IPS-NIHi11 (cell line): Measurements from ENCODE around the gene PRR27.
A peak's percentile ranks its signal among the peaks of the same experiment; 100 is the strongest.
"Not testable (repeated sequence)": the region's sequence is repeated elsewhere in the genome, so short reads cannot be mapped to it uniquely, and the experiment has no call there.

ENCODE experiments used
- DNase-seq: peaks from one replicate; pipeline ENCODE4 v3.0.0; 2012; ENCODE audit warnings: mixed read lengths, low spot score

PRR27 gene

GRCh38 chr4:70197842-70198241, 43.8 kb downstream of the PRR27 start:
- peak; percentile 12 for DNase-seq

DNA sequence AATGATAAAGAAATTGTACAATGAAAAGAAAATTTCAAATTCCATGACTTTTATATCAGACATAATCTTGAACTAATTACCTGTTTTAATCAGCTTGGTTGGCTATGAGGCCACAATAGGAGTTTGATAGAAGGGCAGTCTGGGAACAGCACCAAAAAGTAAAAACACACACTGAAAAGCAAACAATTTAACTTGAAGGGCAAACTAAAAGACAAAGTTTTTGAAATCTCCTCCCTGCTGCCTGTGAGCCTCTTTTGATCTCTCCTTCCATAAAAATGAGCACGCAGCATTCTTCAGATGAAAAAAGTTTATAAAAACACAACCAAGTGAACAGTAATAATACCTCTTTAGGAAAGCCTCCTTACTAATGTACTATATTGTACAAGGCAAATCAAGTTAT, 49.6 kb downstream of the PRR27 start:
- no peak for DNase-seq

GRCh38 chr4:70212752-70213151, 58.7 kb downstream of the PRR27 start:
- not testable (repeated sequence) for DNase-seq
